WTC11 (cell line): ENCODE results near the gene FRYL. TPM values are rescaled to one million over a fixed set of nuclear protein-coding genes. Genes with fewer than 3 reads are reported as not detected.

ENCODE experiments used
- ATAC-seq: fragments of 200-7000 bp; cut with Tn5 transposase; 2 replicates; pipeline ENCODE4 v1.10.0; 2021; ENCODE audit warnings: mild to moderate bottlenecking, moderate library complexity
- CTCF ChIA-PET: fragments of 300-600 bp; sonication (Branson Sonifier 250); formaldehyde crosslinking; loops from one replicate; lab custom pipeline; 2021; ENCODE audit warnings: antibody characterized with exemption; lab: Charles Lee
- POLR2A ChIA-PET: fragments of 350-600 bp; sonication (Branson Sonifier 250); formaldehyde crosslinking; loops from one replicate; lab custom pipeline; 2021; ENCODE audit warnings: antibody characterized with exemption; lab: Charles Lee
- DNase-seq: peaks from one replicate; pipeline ENCODE4 v3.0.0; 2021; ENCODE audit warnings: low spot score
- H3K27ac Mint-ChIP-seq: 2 replicates; pipeline ENCODE4 v1.8.0; 2021; ENCODE audit warnings: mixed read lengths
- H3K27me3 Mint-ChIP-seq: 2 replicates; pipeline ENCODE4 v1.8.0; 2021; ENCODE audit warnings: low read depth, mild to moderate bottlenecking, moderate library complexity, mixed read lengths
- H3K36me3 Mint-ChIP-seq: 2 replicates; pipeline ENCODE4 v1.8.0; 2021; ENCODE audit warnings: mixed read lengths
- H3K4me1 Mint-ChIP-seq: 2 replicates; pipeline ENCODE4 v1.8.0; 2022; ENCODE audit warnings: mixed read lengths
- H3K4me3 Mint-ChIP-seq: 2 replicates; pipeline ENCODE4 v1.8.0; 2021; ENCODE audit warnings: mild to moderate bottlenecking, moderate library complexity, mixed read lengths
- H3K9me3 Mint-ChIP-seq: 2 replicates; pipeline ENCODE4 v1.8.0; 2021; ENCODE audit warnings: mixed read lengths
- ATF1 ChIP-seq: sonication (generic); formaldehyde crosslinking; IDR thresholded peaks from 2 replicates; pipeline ENCODE4 v1.8.1; 2023; ENCODE audit warnings: mild to moderate bottlenecking, moderate library complexity, missing genetic modification reagents
- CREB1 ChIP-seq: sonication (generic); formaldehyde crosslinking; IDR thresholded peaks from 2 replicates; pipeline ENCODE4 v1.8.0; 2023; ENCODE audit warnings: mild to moderate bottlenecking, missing genetic modification reagents
- ELF4 ChIP-seq: sonication (generic); formaldehyde crosslinking; IDR thresholded peaks from 2 replicates; pipeline ENCODE4 v1.8.1; 2022; ENCODE audit warnings: low read depth, mild to moderate bottlenecking, moderate library complexity, missing genetic modification reagents
- EMX1 ChIP-seq: fragments of 250-450 bp; sonication (Bioruptor Pico); IDR thresholded peaks from 2 replicates; pipeline ENCODE4 v1.8.0; 2021; ENCODE audit warnings: mild to moderate bottlenecking
- FOXK1 ChIP-seq: sonication (generic); formaldehyde crosslinking; IDR thresholded peaks from 2 replicates; pipeline ENCODE4 v1.8.0; 2022; ENCODE audit warnings: mild to moderate bottlenecking, moderate library complexity, missing genetic modification reagents
- GRHL2 ChIP-seq: fragments of 250-450 bp; sonication (Bioruptor Pico); IDR thresholded peaks from 2 replicates; pipeline ENCODE4 v1.8.0; 2022; ENCODE audit warnings: mild to moderate bottlenecking, moderate library complexity; ENCODE audit not compliant: insufficient replicate concordance, severe bottlenecking
- JUN ChIP-seq: sonication (generic); formaldehyde crosslinking; IDR thresholded peaks from 2 replicates; pipeline ENCODE4 v1.8.0; 2023; ENCODE audit warnings: mild to moderate bottlenecking, missing genetic modification reagents
- NFATC4 ChIP-seq: fragments of 250-450 bp; sonication (Bioruptor Pico); IDR thresholded peaks from 2 replicates; pipeline ENCODE4 v1.9.0; 2021; ENCODE audit warnings: mild to moderate bottlenecking
- OVOL2 ChIP-seq: fragments of 250-450 bp; sonication (Bioruptor Pico); IDR thresholded peaks from 2 replicates; pipeline ENCODE4 v1.9.0; 2021; ENCODE audit warnings: mild to moderate bottlenecking, borderline replicate concordance
- SMAD4 ChIP-seq: sonication (generic); formaldehyde crosslinking; IDR thresholded peaks from 2 replicates; pipeline ENCODE4 v1.8.0; 2022; ENCODE audit warnings: mild to moderate bottlenecking, missing genetic modification reagents
- SOX15 ChIP-seq: fragments of 250-450 bp; sonication (Bioruptor Pico); IDR thresholded peaks from 2 replicates; pipeline ENCODE4 v1.9.0; 2021; ENCODE audit warnings: mild to moderate bottlenecking
- TP53 ChIP-seq: sonication (generic); formaldehyde crosslinking; IDR thresholded peaks from 2 replicates; pipeline ENCODE4 v1.8.1; 2023; ENCODE audit warnings: mild to moderate bottlenecking, missing genetic modification reagents
- ZBTB21 ChIP-seq: sonication (generic); formaldehyde crosslinking; IDR thresholded peaks from 2 replicates; pipeline ENCODE4 v1.8.1; 2023; ENCODE audit warnings: mild to moderate bottlenecking, missing genetic modification reagents, borderline replicate concordance
- ZNF138 ChIP-seq: sonication (generic); formaldehyde crosslinking; conservative IDR thresholded peaks from 2 replicates; pipeline ENCODE4 v1.8.1; 2022; ENCODE audit warnings: mild to moderate bottlenecking, moderate library complexity, missing genetic modification reagents
- ZNF232 ChIP-seq: sonication (generic); formaldehyde crosslinking; IDR thresholded peaks from 2 replicates; pipeline ENCODE4 v1.8.0; 2022; ENCODE audit warnings: mild to moderate bottlenecking, missing genetic modification reagents
- ZNF423 ChIP-seq: fragments of 250-450 bp; sonication (Bioruptor Pico); IDR thresholded peaks from 2 replicates; pipeline ENCODE4 v2.1.2; 2022; ENCODE audit warnings: mild to moderate bottlenecking, moderate library complexity
- total RNA-seq: library from RNA; stranded (reverse); gene quantifications from 3 replicates; pipeline ENCODE4 v1.2.3, GENCODE V29; 2021
- TF ChIP-seq, protein P1 (sequence below): sonication (generic); formaldehyde crosslinking; IDR thresholded peaks from 2 replicates; pipeline ENCODE4 v1.8.1; 2022; ENCODE audit warnings: low read depth, missing genetic modification reagents, borderline replicate concordance
- TF ChIP-seq, protein P2 (sequence below): sonication (generic); formaldehyde crosslinking; conservative IDR thresholded peaks from 2 replicates; pipeline ENCODE4 v1.8.1; 2023; ENCODE audit warnings: mild to moderate bottlenecking, low read depth, missing genetic modification reagents, moderate library complexity
- TF ChIP-seq, protein P3 (sequence below): sonication (generic); formaldehyde crosslinking; IDR thresholded peaks from 2 replicates; pipeline ENCODE4 v1.8.1; 2023; ENCODE audit warnings: mild to moderate bottlenecking, missing genetic modification reagents
- TF ChIP-seq, protein P4 (sequence below): sonication (generic); formaldehyde crosslinking; IDR thresholded peaks from 2 replicates; pipeline ENCODE4 v1.8.0; 2022; ENCODE audit warnings: mild to moderate bottlenecking, missing genetic modification reagents
- TF ChIP-seq, protein P5 (sequence below): fragments of 250-450 bp; sonication (Bioruptor Pico); IDR thresholded peaks from 2 replicates; pipeline ENCODE4 v1.9.0; 2021; ENCODE audit warnings: mild to moderate bottlenecking
- TF ChIP-seq, protein P6 (sequence below): sonication (generic); formaldehyde crosslinking; IDR thresholded peaks from 2 replicates; pipeline ENCODE4 v1.8.1; 2022; ENCODE audit warnings: mild to moderate bottlenecking, missing genetic modification reagents, moderate library complexity, borderline replicate concordance

FRYL gene
- total RNA-seq, 1 experiment from 2014 or later = 38.7 TPM

DNA sequence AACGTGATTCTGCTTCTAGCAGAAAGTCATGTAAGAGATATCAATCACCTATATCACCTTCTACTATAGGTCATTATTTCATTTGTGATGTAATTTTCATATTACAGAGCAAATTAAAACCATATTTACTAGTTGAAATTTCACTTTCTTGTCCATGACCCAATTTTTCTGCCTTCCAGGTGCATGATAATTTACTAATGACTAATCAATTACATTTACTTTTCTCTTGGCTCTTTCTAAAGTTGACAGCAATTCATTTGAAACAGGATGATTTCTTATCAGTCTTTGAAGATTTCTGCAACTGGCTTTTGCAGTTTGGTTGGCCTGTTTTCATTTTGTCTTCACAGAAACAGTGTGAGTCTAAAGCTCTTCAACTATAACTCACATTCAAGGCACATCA, 208.6 kb downstream of the FRYL start:
- Mint-ChIP-seq H3K9me3 (no peaks in the 10 kb centered on the region), H3K27ac (no peak overlapping the region), H3K4me1 (no peaks in the 10 kb centered on the region), H3K36me3 (peaks cover 25% of the 10 kb centered on the region)
- CTCF ChIA-PET = no interaction called here
- TF ChIP-seq SOX15 (no peak), GRHL2 (no peak), ELF4 (no peak)
- TF ChIP-seq, all 79 proteins: peak for 0
- POLR2A ChIA-PET = no interaction called here
- no peaks in the 10 kb centered on the region for H3K27me3 Mint-ChIP-seq
- no peak for DNase-seq
- no peak for ATAC-seq
- H3K4me3 Mint-ChIP-seq = no peak overlapping the region

DNA sequence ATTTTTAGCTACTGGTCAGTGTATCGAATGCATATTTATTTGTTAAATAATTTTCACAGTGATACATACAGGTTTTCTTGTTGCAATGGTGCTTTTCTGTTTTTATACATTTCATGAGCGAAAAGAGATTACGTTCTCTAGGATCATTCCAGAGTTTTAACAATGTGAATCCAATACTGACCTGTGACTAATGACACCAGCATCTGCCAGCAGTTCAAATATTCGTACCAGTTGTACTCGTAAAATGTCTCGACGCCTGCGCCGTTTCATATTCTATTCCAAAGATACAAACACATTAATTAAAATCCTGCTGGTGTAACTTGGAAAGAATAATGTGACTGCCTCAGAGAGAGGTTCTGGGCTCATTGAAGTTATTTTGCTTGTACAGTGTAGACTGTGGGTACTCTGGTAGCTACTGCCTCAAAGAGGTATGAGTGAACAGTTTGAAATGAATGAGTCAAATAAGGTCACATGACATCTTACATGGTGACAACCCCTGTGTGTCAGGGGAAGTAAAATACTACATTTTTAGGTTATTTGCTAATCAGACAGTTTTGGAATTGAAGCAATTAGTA, 209.3 kb downstream of the FRYL start:
- POLR2A ChIA-PET = no interaction called here
- H3K27ac Mint-ChIP-seq = no peak overlapping the region
- H3K36me3 Mint-ChIP-seq = peaks cover 25% of the 10 kb centered on the region
- no peaks in the 10 kb centered on the region for H3K4me1 Mint-ChIP-seq
- TF ChIP-seq ZNF232 (CRISPR knock-in tag) = no peak
- no peak for TF ChIP-seq JUN (CRISPR knock-in tag)
- no peak for TF ChIP-seq SMAD4 (CRISPR knock-in tag)
- no peak for TF ChIP-seq ZBTB21
- DNase-seq = no peak
- H3K4me3 Mint-ChIP-seq = no peak overlapping the region
- CTCF ChIA-PET = no interaction called here
- no peaks in the 10 kb centered on the region for H3K27me3 Mint-ChIP-seq
- ATAC-seq = no peak
- H3K9me3 Mint-ChIP-seq = no peaks in the 10 kb centered on the region

DNA sequence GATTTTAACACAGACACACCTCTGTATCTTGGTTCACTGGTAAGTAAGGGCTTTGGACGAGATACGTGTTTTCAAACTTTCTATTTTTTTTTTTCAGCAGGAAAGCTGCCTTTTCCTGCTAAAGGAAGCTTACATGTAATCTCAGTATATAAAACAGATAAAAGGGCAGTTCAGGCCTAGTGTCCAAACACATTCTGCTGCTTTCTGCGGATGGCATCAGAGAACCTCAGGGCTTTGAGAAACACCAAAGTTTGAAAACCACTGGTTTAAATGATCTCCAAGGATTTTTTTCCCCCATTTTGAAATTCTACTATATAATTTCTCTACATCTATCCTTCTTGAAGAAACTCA, 214.1 kb downstream of the FRYL start:
- H3K4me1 Mint-ChIP-seq = no peaks in the 10 kb centered on the region
- no peak overlapping the region for H3K27ac Mint-ChIP-seq
- POLR2A ChIA-PET = no interaction called here
- H3K4me3 Mint-ChIP-seq = no peak overlapping the region
- no peak for ATAC-seq
- H3K36me3 Mint-ChIP-seq = peaks cover 9% of the 10 kb centered on the region; the same call in 1 of the 2 replicates
- no peaks in the 10 kb centered on the region for H3K27me3 Mint-ChIP-seq
- no peaks in the 10 kb centered on the region for H3K9me3 Mint-ChIP-seq
- CTCF ChIA-PET = no interaction called here
- no peak for TF ChIP-seq CREB1
- TF ChIP-seq, protein P1, sequence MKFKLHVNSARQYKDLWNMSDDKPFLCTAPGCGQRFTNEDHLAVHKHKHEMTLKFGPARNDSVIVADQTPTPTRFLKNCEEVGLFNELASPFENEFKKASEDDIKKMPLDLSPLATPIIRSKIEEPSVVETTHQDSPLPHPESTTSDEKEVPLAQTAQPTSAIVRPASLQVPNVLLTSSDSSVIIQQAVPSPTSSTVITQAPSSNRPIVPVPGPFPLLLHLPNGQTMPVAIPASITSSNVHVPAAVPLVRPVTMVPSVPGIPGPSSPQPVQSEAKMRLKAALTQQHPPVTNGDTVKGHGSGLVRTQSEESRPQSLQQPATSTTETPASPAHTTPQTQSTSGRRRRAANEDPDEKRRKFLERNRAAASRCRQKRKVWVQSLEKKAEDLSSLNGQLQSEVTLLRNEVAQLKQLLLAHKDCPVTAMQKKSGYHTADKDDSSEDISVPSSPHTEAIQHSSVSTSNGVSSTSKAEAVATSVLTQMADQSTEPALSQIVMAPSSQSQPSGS (CRISPR knock-in tag) = no peak
- TF ChIP-seq, protein P2, sequence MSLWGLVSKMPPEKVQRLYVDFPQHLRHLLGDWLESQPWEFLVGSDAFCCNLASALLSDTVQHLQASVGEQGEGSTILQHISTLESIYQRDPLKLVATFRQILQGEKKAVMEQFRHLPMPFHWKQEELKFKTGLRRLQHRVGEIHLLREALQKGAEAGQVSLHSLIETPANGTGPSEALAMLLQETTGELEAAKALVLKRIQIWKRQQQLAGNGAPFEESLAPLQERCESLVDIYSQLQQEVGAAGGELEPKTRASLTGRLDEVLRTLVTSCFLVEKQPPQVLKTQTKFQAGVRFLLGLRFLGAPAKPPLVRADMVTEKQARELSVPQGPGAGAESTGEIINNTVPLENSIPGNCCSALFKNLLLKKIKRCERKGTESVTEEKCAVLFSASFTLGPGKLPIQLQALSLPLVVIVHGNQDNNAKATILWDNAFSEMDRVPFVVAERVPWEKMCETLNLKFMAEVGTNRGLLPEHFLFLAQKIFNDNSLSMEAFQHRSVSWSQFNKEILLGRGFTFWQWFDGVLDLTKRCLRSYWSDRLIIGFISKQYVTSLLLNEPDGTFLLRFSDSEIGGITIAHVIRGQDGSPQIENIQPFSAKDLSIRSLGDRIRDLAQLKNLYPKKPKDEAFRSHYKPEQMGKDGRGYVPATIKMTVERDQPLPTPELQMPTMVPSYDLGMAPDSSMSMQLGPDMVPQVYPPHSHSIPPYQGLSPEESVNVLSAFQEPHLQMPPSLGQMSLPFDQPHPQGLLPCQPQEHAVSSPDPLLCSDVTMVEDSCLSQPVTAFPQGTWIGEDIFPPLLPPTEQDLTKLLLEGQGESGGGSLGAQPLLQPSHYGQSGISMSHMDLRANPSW = no peak
- no peak for TF ChIP-seq TP53 (CRISPR knock-in tag)
- no peak for TF ChIP-seq ATF1
- TF ChIP-seq, protein P3, sequence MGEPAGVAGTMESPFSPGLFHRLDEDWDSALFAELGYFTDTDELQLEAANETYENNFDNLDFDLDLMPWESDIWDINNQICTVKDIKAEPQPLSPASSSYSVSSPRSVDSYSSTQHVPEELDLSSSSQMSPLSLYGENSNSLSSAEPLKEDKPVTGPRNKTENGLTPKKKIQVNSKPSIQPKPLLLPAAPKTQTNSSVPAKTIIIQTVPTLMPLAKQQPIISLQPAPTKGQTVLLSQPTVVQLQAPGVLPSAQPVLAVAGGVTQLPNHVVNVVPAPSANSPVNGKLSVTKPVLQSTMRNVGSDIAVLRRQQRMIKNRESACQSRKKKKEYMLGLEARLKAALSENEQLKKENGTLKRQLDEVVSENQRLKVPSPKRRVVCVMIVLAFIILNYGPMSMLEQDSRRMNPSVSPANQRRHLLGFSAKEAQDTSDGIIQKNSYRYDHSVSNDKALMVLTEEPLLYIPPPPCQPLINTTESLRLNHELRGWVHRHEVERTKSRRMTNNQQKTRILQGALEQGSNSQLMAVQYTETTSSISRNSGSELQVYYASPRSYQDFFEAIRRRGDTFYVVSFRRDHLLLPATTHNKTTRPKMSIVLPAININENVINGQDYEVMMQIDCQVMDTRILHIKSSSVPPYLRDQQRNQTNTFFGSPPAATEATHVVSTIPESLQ (CRISPR knock-in tag) = no peak
- no peak for TF ChIP-seq NFATC4 (CRISPR knock-in tag)
- TF ChIP-seq ZNF423 (CRISPR knock-in tag) = no peak
- TF ChIP-seq, protein P4, sequence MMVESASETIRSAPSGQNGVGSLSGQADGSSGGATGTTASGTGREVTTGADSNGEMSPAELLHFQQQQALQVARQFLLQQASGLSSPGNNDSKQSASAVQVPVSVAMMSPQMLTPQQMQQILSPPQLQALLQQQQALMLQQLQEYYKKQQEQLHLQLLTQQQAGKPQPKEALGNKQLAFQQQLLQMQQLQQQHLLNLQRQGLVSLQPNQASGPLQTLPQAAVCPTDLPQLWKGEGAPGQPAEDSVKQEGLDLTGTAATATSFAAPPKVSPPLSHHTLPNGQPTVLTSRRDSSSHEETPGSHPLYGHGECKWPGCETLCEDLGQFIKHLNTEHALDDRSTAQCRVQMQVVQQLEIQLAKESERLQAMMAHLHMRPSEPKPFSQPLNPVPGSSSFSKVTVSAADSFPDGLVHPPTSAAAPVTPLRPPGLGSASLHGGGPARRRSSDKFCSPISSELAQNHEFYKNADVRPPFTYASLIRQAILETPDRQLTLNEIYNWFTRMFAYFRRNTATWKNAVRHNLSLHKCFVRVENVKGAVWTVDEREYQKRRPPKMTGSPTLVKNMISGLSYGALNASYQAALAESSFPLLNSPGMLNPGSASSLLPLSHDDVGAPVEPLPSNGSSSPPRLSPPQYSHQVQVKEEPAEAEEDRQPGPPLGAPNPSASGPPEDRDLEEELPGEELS (CRISPR knock-in tag) = no peak
- TF ChIP-seq FOXK1 (CRISPR knock-in tag) = no peak
- no peak for TF ChIP-seq ELF4
- TF ChIP-seq ZNF138 (CRISPR knock-in tag) = no peak
- TF ChIP-seq, protein P5, sequence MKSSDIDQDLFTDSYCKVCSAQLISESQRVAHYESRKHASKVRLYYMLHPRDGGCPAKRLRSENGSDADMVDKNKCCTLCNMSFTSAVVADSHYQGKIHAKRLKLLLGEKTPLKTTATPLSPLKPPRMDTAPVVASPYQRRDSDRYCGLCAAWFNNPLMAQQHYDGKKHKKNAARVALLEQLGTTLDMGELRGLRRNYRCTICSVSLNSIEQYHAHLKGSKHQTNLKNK (CRISPR knock-in tag) = no peak
- no peak for TF ChIP-seq EMX1 (CRISPR knock-in tag)
- TF ChIP-seq OVOL2 = no peak
- TF ChIP-seq, protein P6, sequence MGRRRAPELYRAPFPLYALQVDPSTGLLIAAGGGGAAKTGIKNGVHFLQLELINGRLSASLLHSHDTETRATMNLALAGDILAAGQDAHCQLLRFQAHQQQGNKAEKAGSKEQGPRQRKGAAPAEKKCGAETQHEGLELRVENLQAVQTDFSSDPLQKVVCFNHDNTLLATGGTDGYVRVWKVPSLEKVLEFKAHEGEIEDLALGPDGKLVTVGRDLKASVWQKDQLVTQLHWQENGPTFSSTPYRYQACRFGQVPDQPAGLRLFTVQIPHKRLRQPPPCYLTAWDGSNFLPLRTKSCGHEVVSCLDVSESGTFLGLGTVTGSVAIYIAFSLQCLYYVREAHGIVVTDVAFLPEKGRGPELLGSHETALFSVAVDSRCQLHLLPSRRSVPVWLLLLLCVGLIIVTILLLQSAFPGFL = no peak
- TF ChIP-seq, all 79 proteins: peak for 0
- DNase-seq = no peak
